Activated T-helper 2 cell treated with anti-CD3 and anti-CD28 coated beads, Interferon-gamma antibody, Interleukin-2, Interleukin-4, amounts not matched to agents 10 μg/mL and 5 μg/mL and 100 μg/mL, durations not matched to agents 14 hours and 24 hours and 36 hours (primary cell): ENCODE results near the gene AP3D1. TPM values are rescaled to one million over a fixed set of nuclear protein-coding genes. Genes with fewer than 3 reads are reported as not detected.
"Not testable (repeated sequence)": the region's sequence is repeated elsewhere in the genome, so short reads cannot be mapped to it uniquely, and the experiment has no call there.

Experiments used
- DNase-seq: peaks from one replicate; pipeline ENCODE4 v3.0.0; 2021; ENCODE audit warnings: low spot score
- H3K27ac Mint-ChIP-seq: one replicate; pipeline ENCODE4 v1.8.0; 2021; ENCODE audit warnings: mixed read lengths
- H3K27me3 Mint-ChIP-seq: one replicate; pipeline ENCODE4 v1.8.0; 2021; ENCODE audit warnings: low read depth, mixed read lengths
- H3K36me3 Mint-ChIP-seq: one replicate; pipeline ENCODE4 v1.8.0; 2021; ENCODE audit warnings: low read depth, mixed read lengths
- H3K4me1 Mint-ChIP-seq: one replicate; pipeline ENCODE4 v1.8.0; 2021; ENCODE audit warnings: low read depth, mixed read lengths
- H3K4me3 Mint-ChIP-seq: one replicate; pipeline ENCODE4 v1.8.0; 2021; ENCODE audit warnings: low read depth, mild to moderate bottlenecking, moderate library complexity, mixed read lengths
- H3K9me3 Mint-ChIP-seq: one replicate; pipeline ENCODE4 v1.8.0; 2021; ENCODE audit warnings: mixed read lengths
- intact Hi-C: fragments of 100-400 bp; cut with micrococcal nuclease; formaldehyde crosslinking; loops from one replicate; pipeline ENCODE4 v1.15.1; 2023
- total RNA-seq: library from RNA; stranded (reverse); gene quantifications from 2 replicates; pipeline ENCODE4 v1.2.3, GENCODE V29; 2022

AP3D1 gene
- total RNA-seq, 1 donor from 2014 or later = 101 TPM

- Mint-ChIP-seq H3K9me3 (no peaks in the 10 kb centered on the region), H3K4me1 (no peaks in the 10 kb centered on the region), H3K36me3 (peaks cover 39% of the 10 kb centered on the region), H3K27me3 (no peaks in the 10 kb centered on the region), H3K4me3 (no peak overlapping the region), H3K27ac (no peak overlapping the region)
- no peak for DNase-seq
- intact Hi-C loops = no loop called here
Measured at GRCh38 chr19:2138061-2138728, 13.2 kb downstream of the AP3D1 start.

GRCh38 chr19:2136796-2137195 is 14.6 kb downstream of the AP3D1 start:
- intact Hi-C loops = no loop called here
- no peak overlapping the region for H3K4me3 Mint-ChIP-seq
- no peaks in the 10 kb centered on the region for H3K4me1 Mint-ChIP-seq
- H3K27me3 Mint-ChIP-seq = no peaks in the 10 kb centered on the region
- peaks cover 43% of the 10 kb centered on the region for H3K36me3 Mint-ChIP-seq
- H3K27ac Mint-ChIP-seq = no peak overlapping the region
- H3K9me3 Mint-ChIP-seq = no peaks in the 10 kb centered on the region
- no peak for DNase-seq

- no peaks in the 10 kb centered on the region for H3K4me1 Mint-ChIP-seq
- H3K27me3 Mint-ChIP-seq = no peaks in the 10 kb centered on the region
- H3K4me3 Mint-ChIP-seq = no peak overlapping the region
- H3K36me3 Mint-ChIP-seq = peaks cover 39% of the 10 kb centered on the region
- intact Hi-C loops = no loop called here
- no peak overlapping the region for H3K27ac Mint-ChIP-seq
- DNase-seq = no peak
- no peaks in the 10 kb centered on the region for H3K9me3 Mint-ChIP-seq
Measured at GRCh38 chr19:2135474-2136402, 15.6 kb downstream of the AP3D1 start.

GRCh38 chr19:2132731-2133490 is 18.5 kb downstream of the AP3D1 start:
- Mint-ChIP-seq H3K36me3 (peaks cover 25% of the 10 kb centered on the region), H3K27me3 (no peaks in the 10 kb centered on the region), H3K27ac (no peak overlapping the region), H3K4me1 (no peaks in the 10 kb centered on the region), H3K9me3 (no peaks in the 10 kb centered on the region), H3K4me3 (no peak overlapping the region)
- intact Hi-C loops = no loop called here
- no peak for DNase-seq

- peaks cover 22% of the 10 kb centered on the region for H3K36me3 Mint-ChIP-seq
- no peak overlapping the region for H3K27ac Mint-ChIP-seq
- no peak for DNase-seq
- H3K4me1 Mint-ChIP-seq = no peaks in the 10 kb centered on the region
- intact Hi-C loops = no loop called here
- H3K27me3 Mint-ChIP-seq = no peaks in the 10 kb centered on the region
- H3K9me3 Mint-ChIP-seq = no peaks in the 10 kb centered on the region
- H3K4me3 Mint-ChIP-seq = no peak overlapping the region
Measured at GRCh38 chr19:2132191-2132590, 19.2 kb downstream of the AP3D1 start.

GRCh38 chr19:2131012-2131975 is 20.1 kb downstream of the AP3D1 start:
- H3K27ac Mint-ChIP-seq, H3K9me3 Mint-ChIP-seq, H3K4me1 Mint-ChIP-seq, H3K27me3 Mint-ChIP-seq, DNase-seq, intact Hi-C loops, H3K4me3 Mint-ChIP-seq: not testable (repeated sequence)
- peaks cover 28% of the 10 kb centered on the region for H3K36me3 Mint-ChIP-seq

- H3K4me1 Mint-ChIP-seq = no peaks in the 10 kb centered on the region
- H3K36me3 Mint-ChIP-seq = peaks cover 22% of the 10 kb centered on the region
- no peaks in the 10 kb centered on the region for H3K27me3 Mint-ChIP-seq
- no peak overlapping the region for H3K4me3 Mint-ChIP-seq
- intact Hi-C loops = no loop called here
- no peak for DNase-seq
- no peak overlapping the region for H3K27ac Mint-ChIP-seq
- no peaks in the 10 kb centered on the region for H3K9me3 Mint-ChIP-seq
Measured at GRCh38 chr19:2129892-2130770, 21.2 kb downstream of the AP3D1 start.

GRCh38 chr19:2129486-2129885 is 21.9 kb downstream of the AP3D1 start:
- H3K4me3 Mint-ChIP-seq = no peak overlapping the region

GRCh38 chr19:2129022-2129421 is 22.3 kb downstream of the AP3D1 start:
- intact Hi-C loops = no loop called here
- no peaks in the 10 kb centered on the region for H3K27me3 Mint-ChIP-seq
- H3K4me3 Mint-ChIP-seq = no peak overlapping the region
- no peak for DNase-seq
- no peaks in the 10 kb centered on the region for H3K4me1 Mint-ChIP-seq
- H3K9me3 Mint-ChIP-seq = no peaks in the 10 kb centered on the region
- peaks cover 22% of the 10 kb centered on the region for H3K36me3 Mint-ChIP-seq
- no peak overlapping the region for H3K27ac Mint-ChIP-seq

More at GRCh38 chr19:2129486-2129885, 21.9 kb downstream of the AP3D1 start:
- Mint-ChIP-seq H3K27ac (no peak overlapping the region), H3K27me3 (no peaks in the 10 kb centered on the region), H3K4me1 (no peaks in the 10 kb centered on the region), H3K9me3 (no peaks in the 10 kb centered on the region), H3K36me3 (peaks cover 22% of the 10 kb centered on the region)
- no peak for DNase-seq
- intact Hi-C loops = no loop called here

GRCh38 chr19:2128252-2128651 is 23.1 kb downstream of the AP3D1 start:
- peaks cover 19% of the 10 kb centered on the region for H3K36me3 Mint-ChIP-seq
- H3K4me1 Mint-ChIP-seq, H3K27ac Mint-ChIP-seq, DNase-seq, H3K9me3 Mint-ChIP-seq, intact Hi-C loops, H3K4me3 Mint-ChIP-seq, H3K27me3 Mint-ChIP-seq: not testable (repeated sequence)

GRCh38 chr19:2127758-2128157 is 23.6 kb downstream of the AP3D1 start:
- no peaks in the 10 kb centered on the region for H3K9me3 Mint-ChIP-seq
- H3K36me3 Mint-ChIP-seq = peaks cover 21% of the 10 kb centered on the region
- intact Hi-C loops = no loop called here
- H3K4me1 Mint-ChIP-seq = no peaks in the 10 kb centered on the region
- H3K27me3 Mint-ChIP-seq = no peaks in the 10 kb centered on the region
- no peak overlapping the region for H3K27ac Mint-ChIP-seq
- no peak for DNase-seq
- no peak overlapping the region for H3K4me3 Mint-ChIP-seq
